K562 (cell line): ENCODE results near the gene LUC7L. TPM values are rescaled to one million over a fixed set of nuclear protein-coding genes. Genes with fewer than 3 reads are reported as not detected.

Source experiments
- ATAC-seq: fragments of 200-7000 bp; cut with Tn5 transposase; 3 replicates; pipeline ENCODE4 v1.9.1; 2020; ENCODE audit warnings: moderate library complexity
- BruUV-seq: library from RNA; stranded (reverse); fragments of 400-500 nt; replicated peaks from 2 replicates; lab custom pipeline; 2021; lab: Mats Ljungman, UMichigan
- CTCF ChIA-PET: fragments of 300-600 bp; formaldehyde crosslinking; extraction: SDS; loops from one replicate; lab custom pipeline; 2021; ENCODE audit warnings: low intra/inter-chr PET ratio; lab: Yijun Ruan, JAX
- POLR2A ChIA-PET: fragments of 300-600, 350-650 bp; sonication (Branson Sonifier 250); formaldehyde crosslinking; extraction: SDS; loops from one replicate; lab custom pipeline; 2021; ENCODE audit warnings: antibody characterized with exemption, inconsistent platforms; lab: Yijun Ruan, JAX
- DNase-seq, 4 experiments: peaks; one replicate each; pipeline versions ENCODE4 v3.0.0 to v3.0.0-alpha.2; 2011 to 2018; ENCODE audit warnings: low spot score in 3 of 4, mixed read lengths in 3 of 4; ENCODE audit errors: extremely low read depth in 1 of 4
- FAIRE-seq: peaks from 2 replicates; lab custom pipeline; 2011; peaks lifted over from hg19 to GRCh38; lab: Jason Lieb, UNC
- H2AFZ ChIP-seq: 2 replicates; pipeline ENCODE4 v1.6.0; 2011; ENCODE audit warnings: low read depth, low read length, control low read depth, inconsistent platforms
- H3K27ac ChIP-seq: fragments of 200-600 bp; 3 replicates; pipeline ENCODE4 v1.8.0; 2011; ENCODE audit warnings: low read depth, mild to moderate bottlenecking, control low read depth, inconsistent platforms, low read length, moderate library complexity, mixed read lengths; ENCODE audit errors: extremely low read depth
- H3K27me3 ChIP-seq, 2 experiments: fragments of 300-600 bp in 1 of 2; 2 replicates in 1 of 2; 3 replicates in 1 of 2; pipeline versions ENCODE4 v1.6.0 to v1.8.0; 2011; ENCODE audit warnings: inconsistent platforms in 2 of 2, low read length in 2 of 2, mild to moderate bottlenecking in 1 of 2, mixed read lengths in 1 of 2, moderate library complexity in 1 of 2; ENCODE audit not compliant: control insufficient read depth in 2 of 2, insufficient read depth in 2 of 2
- H3K36me3 ChIP-seq: fragments of 300-600 bp; 3 replicates; pipeline ENCODE4 v1.8.0; 2011; ENCODE audit warnings: mild to moderate bottlenecking, low read length, inconsistent platforms; ENCODE audit not compliant: control insufficient read depth, insufficient read depth
- H3K4me1 ChIP-seq, 2 experiments: fragments of 200-600 bp in 1 of 2; replicated peaks in 1 of 2; 2 replicates in 1 of 2; 3 replicates in 1 of 2; pipeline versions ENCODE4 v1.5.1 to v1.8.0; 2011; ENCODE audit warnings: inconsistent platforms in 2 of 2, low read length in 2 of 2, mild to moderate bottlenecking in 1 of 2, mixed read lengths in 1 of 2, moderate library complexity in 1 of 2; ENCODE audit not compliant: control insufficient read depth in 2 of 2, insufficient read depth in 2 of 2
- H3K4me2 ChIP-seq: 2 replicates; pipeline ENCODE4 v1.6.1; 2011; ENCODE audit warnings: low read length, control low read depth, inconsistent platforms, mixed read lengths; ENCODE audit not compliant: insufficient read depth
- H3K4me3 ChIP-seq: fragments of 200-600 bp; sonication (generic), shearing (Covaris generic); 2 replicates; pipeline ENCODE4 v1.5.1; 2016; ENCODE audit warnings: control low read depth, inconsistent platforms
- H3K79me2 ChIP-seq: fragments of 200-600 bp; 3 replicates; pipeline ENCODE4 v1.8.0; 2011; ENCODE audit warnings: low read length, inconsistent platforms; ENCODE audit not compliant: control insufficient read depth, insufficient read depth
- H3K9ac ChIP-seq, 2 experiments: 2 replicates each; pipeline versions ENCODE4 v1.6.0 to v1.6.1; 2011; ENCODE audit warnings: low read depth in 2 of 2, low read length in 2 of 2, control low read depth in 1 of 2, inconsistent platforms in 1 of 2, mild to moderate bottlenecking in 1 of 2, mixed read lengths in 1 of 2; ENCODE audit not compliant: insufficient read depth in 1 of 2
- H3K9me1 ChIP-seq: one replicate; pipeline ENCODE4 v1.6.0; 2011; ENCODE audit warnings: inconsistent platforms, mild to moderate bottlenecking, low read length, moderate library complexity; ENCODE audit not compliant: control insufficient read depth, insufficient read depth
- H3K9me3 ChIP-seq: replicated peaks from 2 replicates; pipeline ENCODE4 v1.5.1; 2011; ENCODE audit warnings: low read depth, low read length, inconsistent platforms; ENCODE audit not compliant: control insufficient read depth, insufficient read depth
- H4K20me1 ChIP-seq: replicated peaks from 2 replicates; pipeline ENCODE4 v1.6.1; 2011; ENCODE audit warnings: low read length, inconsistent platforms, mixed read lengths; ENCODE audit not compliant: control insufficient read depth, insufficient read depth
- CEBPB ChIP-seq: fragments of 450-650 bp; IDR thresholded peaks from 2 replicates; pipeline ENCODE4 v1.6.1; 2016; ENCODE audit warnings: missing genetic modification characterization, missing compliant biosample characterization
- ELF1 ChIP-seq: fragments of 200-800 bp; sonication (Bioruptor generic); IDR thresholded peaks from 2 replicates; pipeline ENCODE4 v1.6.1; 2016; ENCODE audit warnings: missing genetic modification characterization, missing compliant biosample characterization
- HNRNPK ChIP-seq: fragments of 200-400 bp; formaldehyde crosslinking; IDR thresholded peaks from one replicate; pipeline ENCODE4 v1.6.1; 2018; ENCODE audit warnings: mild to moderate bottlenecking, low read depth, low read length; ENCODE audit not compliant: poor library complexity, severe bottlenecking
- RFX1 ChIP-seq: fragments of 450-650 bp; IDR thresholded peaks from 2 replicates; pipeline ENCODE4 v1.6.1; 2016; ENCODE audit warnings: mild to moderate bottlenecking, moderate library complexity
- ZFX ChIP-seq: sonication (generic); formaldehyde crosslinking; IDR thresholded peaks from 2 replicates; pipeline ENCODE4 v1.8.0; 2022; ENCODE audit warnings: mild to moderate bottlenecking, missing genetic modification reagents, moderate library complexity
- ZNF785 ChIP-seq: fragments of 250-450 bp; sonication (Bioruptor Pico); IDR thresholded peaks from 2 replicates; pipeline ENCODE4 v1.4.0; 2020; ENCODE audit warnings: mild to moderate bottlenecking
- WGBS: fragments of 100-300 bp; shearing (Covaris generic); methylation state at CpG from one replicate; pipeline ENCODE4 v1.1.6; 2016; ENCODE audit warnings: low coverage, mixed read lengths; ENCODE audit not compliant: insufficient coverage; ENCODE audit errors: missing lambda C conversion rate; 5-methylcytosine and 5-hydroxymethylcytosine counted together
- in situ Hi-C: fragments of 300-500 bp; cut with MboI; formaldehyde crosslinking; loops from 4 replicates; pipeline ENCODE4 v1.15.0; 2018; ENCODE audit warnings: inconsistent platforms, mixed read lengths
- intact Hi-C: fragments of 100-400 bp; cut with micrococcal nuclease; formaldehyde crosslinking; loops from 2 replicates; pipeline ENCODE4 v1.14.2; 2022
- polyA plus RNA-seq, 8 experiments: library from polyadenylated mRNA; depleted of rRNA in 4 of 8; stranded (reverse) in 5 of 8; unstranded in 3 of 8; fragments of >200 nt; fragmentation: Nextera tagmentation in 2 of 8; fragmentation: Illumina TruSeq in 1 of 8; extraction: Ambion mirVana in 2 of 8; extraction: Trizol in 1 of 8; gene quantifications; 2 replicates each; pipeline versions ENCODE4 v1.2.1 to v1.2.3, GENCODE V29; 2011 to 2014; ENCODE audit warnings: inconsistent platforms in 1 of 8, missing spikeins in 1 of 8
- total RNA-seq, 7 experiments: library from RNA; depleted of rRNA in 6 of 7; stranded (reverse); fragments of >200 nt in 6 of 7; fragmentation: Illumina TruSeq in 2 of 7; extraction: Trizol in 2 of 7; gene quantifications; 2 replicates each; pipeline versions ENCODE4 v1.2.1 to v1.2.3, GENCODE V29; 2011 to 2021; ENCODE audit warnings: low replicate concordance in 1 of 7

The LUC7L gene
- total and polyA plus RNA-seq, 9 of the 15 experiments (the other 6 are each of a cell fraction or from before 2014, with no cell fraction given), result 1.7 to 93.3 (median 59.5) TPM

GRCh38 chr16:252366-253337 is 23.4 kb upstream of the LUC7L start (continued):
- TF ChIP-seq ELF1 (tag), result no peak

GRCh38 chr16:249431-249830 is 20.2 kb upstream of the LUC7L start:
- ATAC-seq (no peak), FAIRE-seq (no peak), DNase-seq (no peak)
- Histone ChIP-seq H3K79me2 (peaks cover 5% of the 10 kb centered on the region; the same call in 1 of the 3 replicates), H3K9ac (0 out of 4 replicates have a peak overlapping the region, but pooled peaks of 1 of the 2 experiments have one; percentile 5), H3K4me2 (no peak overlapping the region), H3K36me3 (peaks cover 8% of the 10 kb centered on the region; the same call in 1 of the 3 replicates), H3K27me3 (no peaks in the 10 kb centered on the region), H3K27ac (no peak overlapping the region), H4K20me1 (no peaks in the 10 kb centered on the region), H3K9me3 (no peaks in the 10 kb centered on the region), H2AFZ (no peak overlapping the region), H3K9me1 (no peaks in the 10 kb centered on the region), H3K4me1 (peaks cover 13 to 41% of the 10 kb centered on the region in 2 experiments), H3K4me3 (no peak overlapping the region)
- intact Hi-C loops, result no loop called here
- POLR2A ChIA-PET, result interaction anchor here (0.7 to 1.7 kb wide), 2 partner anchors 9 to 157 kb away, joined by 3 to 5 read pairs; no protein-coding TSS in a partner anchor
- CTCF ChIA-PET, result no interaction called here
- in situ Hi-C loops, result no loop called here
- TF ChIP-seq CEBPB (tag), result peak; percentile 47; the same call in 1 of the 2 replicates
- no peak for TF ChIP-seq HNRNPK
- no peak for TF ChIP-seq ZFX
- no peak for TF ChIP-seq ZNF785
- TF ChIP-seq RFX1, result no peak
- 77% methylated on average over 12 of the region's 12 CpGs for WGBS
- BruUV-seq, result no TSS peak
